GM12864 (cell line): ENCODE measurements around the gene MBP.

ENCODE experiments used
- DNase-seq: peaks from one replicate; pipeline ENCODE4 v3.0.0-alpha.2; 2011; ENCODE audit warnings: low read depth
- H3K4me3 ChIP-seq: 2 replicates; pipeline ENCODE4 v1.5.1; 2011; ENCODE audit warnings: mild to moderate bottlenecking, low read depth, low read length, control low read depth
- CTCF ChIP-seq: IDR thresholded peaks from 2 replicates; pipeline ENCODE4 v1.5.1; 2011; ENCODE audit warnings: low read depth, mild to moderate bottlenecking, moderate library complexity, low read length, control low read depth, inconsistent platforms; ENCODE audit errors: missing control alignments

The MBP gene

GRCh38 chr18:77144451-77145118, 12.0 kb upstream of the MBP start:
- no peak overlapping the region for H3K4me3 ChIP-seq
- no peak for DNase-seq
- no peak for TF ChIP-seq CTCF

GRCh38 chr18:77144046-77144445, 11.5 kb upstream of the MBP start:
- no peak overlapping the region for H3K4me3 ChIP-seq
- DNase-seq, result no peak
- TF ChIP-seq CTCF, result no peak

GRCh38 chr18:77143196-77143595, 10.6 kb upstream of the MBP start:
- TF ChIP-seq CTCF, result no peak
- DNase-seq, result no peak
- H3K4me3 ChIP-seq, result no peak overlapping the region

GRCh38 chr18:77141401-77142118, 9.0 kb upstream of the MBP start:
- DNase-seq, result no peak
- peak; percentile 32 for TF ChIP-seq CTCF
- no peak overlapping the region for H3K4me3 ChIP-seq

- no peak for DNase-seq
- TF ChIP-seq CTCF, result no peak
- no peak overlapping the region for H3K4me3 ChIP-seq
Observed at GRCh38 chr18:77140439-77141109, 8.0 kb upstream of the MBP start.

GRCh38 chr18:77140030-77140429, 7.4 kb upstream of the MBP start:
- no peak for DNase-seq
- TF ChIP-seq CTCF, result no peak

More at GRCh38 chr18:77140030-77140429, 7.4 kb upstream of the MBP start:
- no peak overlapping the region for H3K4me3 ChIP-seq
